HFFc6 (cell line): ENCODE measurements around the gene PPP1R9A. TPM values are rescaled to one million over a fixed set of nuclear protein-coding genes. Genes with fewer than 3 reads are reported as not detected.

Experiments
- DNase-seq: peaks from one replicate; pipeline ENCODE4 v3.0.0-alpha.2; 2018
- H3K27ac Mint-ChIP-seq: 2 replicates; pipeline ENCODE4 v1.8.0; 2020; ENCODE audit warnings: mild to moderate bottlenecking, mixed read lengths
- H3K27me3 Mint-ChIP-seq: 2 replicates; pipeline ENCODE4 v1.8.0; 2021; ENCODE audit warnings: mild to moderate bottlenecking, moderate library complexity, mixed read lengths; ENCODE audit not compliant: insufficient read depth
- H3K36me3 Mint-ChIP-seq: 2 replicates; pipeline ENCODE4 v1.8.0; 2021; ENCODE audit warnings: low read depth, mixed read lengths
- H3K4me1 Mint-ChIP-seq: 2 replicates; pipeline ENCODE4 v1.8.0; 2020; ENCODE audit warnings: low read depth, mixed read lengths
- H3K4me3 Mint-ChIP-seq: 2 replicates; pipeline ENCODE4 v1.8.0; 2020; ENCODE audit warnings: mild to moderate bottlenecking, moderate library complexity, mixed read lengths
- H3K9me3 Mint-ChIP-seq: 2 replicates; pipeline ENCODE4 v1.8.0; 2020; ENCODE audit warnings: mild to moderate bottlenecking, mixed read lengths
- CTCF ChIP-seq: fragments of 200-600 bp; sonication (generic); IDR thresholded peaks from 2 replicates; pipeline ENCODE4 v1.5.0; 2021; ENCODE audit warnings: antibody characterized with exemption, mild to moderate bottlenecking
- total RNA-seq, 6 experiments: library from RNA; stranded (reverse); fragmentation: NEBNext Ultra II Directional; extraction: Animal tissue kit (Norgen Biotek cat#: 25700); gene quantifications; 2 replicates in 1 of 6; 3 replicates in 5 of 6; pipeline ENCODE4 v1.2.3, GENCODE V29; 2021

Gene PPP1R9A
- total RNA-seq, 6 experiments from 2014 or later: not detected

- Mint-ChIP-seq H3K4me3 (no peak overlapping the region), H3K27me3 (peaks cover 3% of the 10 kb centered on the region; the same call in 1 of the 2 replicates), H3K9me3 (no peaks in the 10 kb centered on the region), H3K36me3 (no peaks in the 10 kb centered on the region), H3K27ac (no peak overlapping the region), H3K4me1 (no peaks in the 10 kb centered on the region)
- DNase-seq: no peak
- TF ChIP-seq CTCF: no peak
Measured at GRCh38 chr7:95052566-95053094, 145.2 kb downstream of the PPP1R9A start.

GRCh38 chr7:95054386-95054785 is 147.0 kb downstream of the PPP1R9A start:
- Mint-ChIP-seq H3K27ac (no peak overlapping the region), H3K36me3 (no peaks in the 10 kb centered on the region), H3K27me3 (peaks cover 3% of the 10 kb centered on the region; the same call in 1 of the 2 replicates), H3K9me3 (no peaks in the 10 kb centered on the region), H3K4me1 (no peaks in the 10 kb centered on the region), H3K4me3 (no peak overlapping the region)
- no peak for DNase-seq
- no peak for TF ChIP-seq CTCF

GRCh38 chr7:95055295-95055694 is 147.9 kb downstream of the PPP1R9A start:
- no peak for DNase-seq
- TF ChIP-seq CTCF: no peak

GRCh38 chr7:95056107-95056739 is 148.8 kb downstream of the PPP1R9A start:
- Mint-ChIP-seq H3K9me3 (no peaks in the 10 kb centered on the region), H3K4me1 (no peaks in the 10 kb centered on the region), H3K27ac (no peak overlapping the region), H3K27me3 (peaks cover 3% of the 10 kb centered on the region; the same call in 1 of the 2 replicates), H3K36me3 (no peaks in the 10 kb centered on the region), H3K4me3 (no peak overlapping the region)
- TF ChIP-seq CTCF: no peak
- DNase-seq: no peak

More at GRCh38 chr7:95055295-95055694, 147.9 kb downstream of the PPP1R9A start:
- Mint-ChIP-seq H3K9me3 (no peaks in the 10 kb centered on the region), H3K36me3 (no peaks in the 10 kb centered on the region), H3K4me1 (no peaks in the 10 kb centered on the region), H3K27me3 (peaks cover 3% of the 10 kb centered on the region; the same call in 1 of the 2 replicates), H3K27ac (no peak overlapping the region), H3K4me3 (no peak overlapping the region)

- Mint-ChIP-seq H3K36me3 (no peaks in the 10 kb centered on the region), H3K27ac (no peak overlapping the region), H3K9me3 (no peaks in the 10 kb centered on the region), H3K4me3 (no peak overlapping the region), H3K27me3 (peaks cover 3% of the 10 kb centered on the region; the same call in 1 of the 2 replicates), H3K4me1 (no peaks in the 10 kb centered on the region)
- TF ChIP-seq CTCF: no peak
- no peak for DNase-seq
Measured at GRCh38 chr7:95056901-95057300, 149.5 kb downstream of the PPP1R9A start.
